ENCODE measurements around the gene FMN2. TPM values are rescaled to one million over a fixed set of nuclear protein-coding genes. Genes with fewer than 3 reads are reported as not detected.

Gene FMN2
- polyA plus RNA-seq, 3 donors, result not detected

DNA sequence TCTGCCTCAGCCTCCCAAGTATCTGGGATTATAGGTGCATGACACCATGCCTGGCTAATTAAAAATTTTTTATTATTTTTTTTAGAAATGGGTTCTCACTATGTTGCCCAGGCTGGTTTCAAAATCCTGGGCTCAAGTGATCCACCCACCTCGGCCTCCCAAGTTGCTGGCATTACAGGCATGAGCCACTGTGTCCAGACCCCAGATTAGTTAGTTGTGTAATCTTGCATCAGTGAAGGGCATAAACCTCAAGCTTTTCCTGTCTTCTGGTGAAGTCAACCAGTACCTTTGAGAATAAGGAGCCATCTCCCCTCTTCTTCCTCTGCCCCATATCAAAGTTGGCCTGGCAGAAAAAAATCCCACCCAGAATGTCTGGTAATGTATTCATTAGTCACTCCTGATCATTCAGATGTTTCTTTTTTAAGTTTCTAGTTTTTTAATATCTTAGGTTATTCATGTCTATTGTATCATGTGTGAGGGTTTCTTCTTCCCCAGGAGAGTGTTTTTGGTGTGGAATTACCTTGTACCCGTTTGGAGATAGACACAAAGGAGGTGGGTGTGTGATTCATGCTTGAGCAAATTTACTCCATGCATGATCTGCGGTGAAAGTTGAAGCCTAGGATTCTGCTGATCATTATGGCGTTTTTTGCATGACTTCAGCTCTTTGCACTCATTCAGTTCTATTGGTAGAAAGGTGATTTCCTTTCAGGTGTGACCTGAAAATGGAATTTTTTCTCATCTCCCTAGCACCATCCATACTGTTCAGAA, 144.0 kb downstream of the FMN2 start:
- WGBS (ENCODE audit: insufficient coverage), result 80% methylated on average over 1 of the region's 4 CpGs
- Histone ChIP-seq H4K20me1 (ENCODE audit: insufficient read depth, low read length) (no peaks in the 10 kb centered on the region), H3K4me3 (replicated peaks in 1 of 3; ENCODE audit: low read depth in 2 of 3, low read length in 3 of 3) (no peak overlapping the region), H3K79me2 (ENCODE audit: insufficient read depth, low read length) (no peaks in the 10 kb centered on the region), H3K27ac (ENCODE audit: low read depth in 1 of 2, low read length in 2 of 2) (no peak overlapping the region), H3K9me3 (replicated peaks in 1 of 2; ENCODE audit: control insufficient read depth in 1 of 2, insufficient read depth in 1 of 2, low read length in 2 of 2) (no peaks in the 10 kb centered on the region), H3K36me3 (replicated peaks in 1 of 2; ENCODE audit: control insufficient read depth in 1 of 2, insufficient read depth in 2 of 2, low read length in 2 of 2) (no peaks in the 10 kb centered on the region), H3K4me1 (ENCODE audit: control insufficient read depth in 1 of 2, insufficient read depth in 2 of 2, low read length in 2 of 2) (no peaks in the 10 kb centered on the region), H2AFZ (ENCODE audit: insufficient read depth, low read depth, low read length, poor library complexity, severe bottlenecking) (no peak overlapping the region), H3K4me2 (replicated peaks; ENCODE audit: extremely low read depth, low read length, poor library complexity, severe bottlenecking) (no peak overlapping the region), H3K27me3 (ENCODE audit: control insufficient read depth in 2 of 2, insufficient read depth in 2 of 2, low read length in 2 of 2) (no peaks in the 10 kb centered on the region), H3K9ac (ENCODE audit: insufficient read depth, low read length, poor library complexity, severe bottlenecking) (no peak overlapping the region)
- no peak for DNase-seq
- no peak overlapping the region for H3K4me3 Mint-ChIP-seq
- H3K36me3 Mint-ChIP-seq, result no peaks in the 10 kb centered on the region
- no peak overlapping the region for H3K27ac Mint-ChIP-seq
- H3K4me1 Mint-ChIP-seq, result no peaks in the 10 kb centered on the region
- no peaks in the 10 kb centered on the region for H3K27me3 Mint-ChIP-seq (ENCODE audit: low read depth in 3 of 3)
- TF ChIP-seq, protein P1, sequence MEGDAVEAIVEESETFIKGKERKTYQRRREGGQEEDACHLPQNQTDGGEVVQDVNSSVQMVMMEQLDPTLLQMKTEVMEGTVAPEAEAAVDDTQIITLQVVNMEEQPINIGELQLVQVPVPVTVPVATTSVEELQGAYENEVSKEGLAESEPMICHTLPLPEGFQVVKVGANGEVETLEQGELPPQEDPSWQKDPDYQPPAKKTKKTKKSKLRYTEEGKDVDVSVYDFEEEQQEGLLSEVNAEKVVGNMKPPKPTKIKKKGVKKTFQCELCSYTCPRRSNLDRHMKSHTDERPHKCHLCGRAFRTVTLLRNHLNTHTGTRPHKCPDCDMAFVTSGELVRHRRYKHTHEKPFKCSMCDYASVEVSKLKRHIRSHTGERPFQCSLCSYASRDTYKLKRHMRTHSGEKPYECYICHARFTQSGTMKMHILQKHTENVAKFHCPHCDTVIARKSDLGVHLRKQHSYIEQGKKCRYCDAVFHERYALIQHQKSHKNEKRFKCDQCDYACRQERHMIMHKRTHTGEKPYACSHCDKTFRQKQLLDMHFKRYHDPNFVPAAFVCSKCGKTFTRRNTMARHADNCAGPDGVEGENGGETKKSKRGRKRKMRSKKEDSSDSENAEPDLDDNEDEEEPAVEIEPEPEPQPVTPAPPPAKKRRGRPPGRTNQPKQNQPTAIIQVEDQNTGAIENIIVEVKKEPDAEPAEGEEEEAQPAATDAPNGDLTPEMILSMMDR (IDR thresholded peaks at IDR 0.05), result no peak
- peaks cover 0 to 4% (median 2%) of the 10 kb centered on the region in 7 donors for H3K9me3 Mint-ChIP-seq
- intact Hi-C loops (cut with micrococcal nuclease), result no loop called here

DNA sequence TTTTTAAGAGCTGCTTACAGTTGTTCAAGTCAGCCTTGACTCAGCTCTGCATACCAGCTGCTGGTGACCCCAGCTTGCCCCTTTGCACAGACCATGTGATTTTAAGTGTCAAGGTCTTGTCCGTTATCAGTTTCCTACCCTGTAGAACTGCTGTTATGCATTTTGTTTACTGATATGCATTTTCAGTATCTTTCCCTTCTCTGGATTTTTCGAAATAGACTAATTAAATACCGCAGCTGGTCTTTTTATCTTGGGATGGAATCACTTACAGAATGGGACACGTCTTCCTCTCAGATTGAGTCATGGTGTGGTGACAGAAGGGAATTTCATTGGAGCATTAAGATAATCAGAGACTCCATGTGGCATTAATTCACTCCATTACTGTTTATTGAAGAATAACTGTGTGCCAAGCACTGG, 145.6 kb downstream of the FMN2 start:
- intact Hi-C loops (cut with micrococcal nuclease), result no loop called here
- Mint-ChIP-seq H3K27me3 (ENCODE audit: low read depth in 3 of 3) (no peaks in the 10 kb centered on the region), H3K4me3 (no peak overlapping the region), H3K36me3 (no peaks in the 10 kb centered on the region), H3K9me3 (peaks cover 0 to 4% (median 2%) of the 10 kb centered on the region in 7 donors), H3K4me1 (no peaks in the 10 kb centered on the region), H3K27ac (no peak overlapping the region)
- H3K27me3 ChIP-seq (ENCODE audit: control insufficient read depth in 2 of 2, insufficient read depth in 2 of 2, low read length in 2 of 2), result no peaks in the 10 kb centered on the region
- no peak overlapping the region for H3K27ac ChIP-seq (ENCODE audit: low read depth in 1 of 2, low read length in 2 of 2)
- H3K4me1 ChIP-seq (ENCODE audit: control insufficient read depth in 1 of 2, insufficient read depth in 2 of 2, low read length in 2 of 2), result no peaks in the 10 kb centered on the region
- no peaks in the 10 kb centered on the region for H3K36me3 ChIP-seq (replicated peaks in 1 of 2; ENCODE audit: control insufficient read depth in 1 of 2, insufficient read depth in 2 of 2, low read length in 2 of 2)
- H3K9ac ChIP-seq (ENCODE audit: insufficient read depth, low read length, poor library complexity, severe bottlenecking), result no peak overlapping the region
- no peak overlapping the region for H3K4me2 ChIP-seq (replicated peaks; ENCODE audit: extremely low read depth, low read length, poor library complexity, severe bottlenecking)
- H3K9me3 ChIP-seq (replicated peaks in 1 of 2; ENCODE audit: control insufficient read depth in 1 of 2, insufficient read depth in 1 of 2, low read length in 2 of 2), result no peaks in the 10 kb centered on the region
- no CpG with 5 or more reads among the region's 4 CpGs for WGBS (ENCODE audit: insufficient coverage)
- DNase-seq, result no peak
- no peak overlapping the region for H2AFZ ChIP-seq (ENCODE audit: insufficient read depth, low read depth, low read length, poor library complexity, severe bottlenecking)
- TF ChIP-seq, protein P1 (IDR thresholded peaks at IDR 0.05), result no peak
- H3K4me3 ChIP-seq (replicated peaks in 1 of 3; ENCODE audit: low read depth in 2 of 3, low read length in 3 of 3), result no peak overlapping the region
- no peaks in the 10 kb centered on the region for H4K20me1 ChIP-seq (ENCODE audit: insufficient read depth, low read length)
- no peaks in the 10 kb centered on the region for H3K79me2 ChIP-seq (ENCODE audit: insufficient read depth, low read length)
